ENCODE measurements around the gene TSPYL4.

TSPYL4 gene

DNA sequence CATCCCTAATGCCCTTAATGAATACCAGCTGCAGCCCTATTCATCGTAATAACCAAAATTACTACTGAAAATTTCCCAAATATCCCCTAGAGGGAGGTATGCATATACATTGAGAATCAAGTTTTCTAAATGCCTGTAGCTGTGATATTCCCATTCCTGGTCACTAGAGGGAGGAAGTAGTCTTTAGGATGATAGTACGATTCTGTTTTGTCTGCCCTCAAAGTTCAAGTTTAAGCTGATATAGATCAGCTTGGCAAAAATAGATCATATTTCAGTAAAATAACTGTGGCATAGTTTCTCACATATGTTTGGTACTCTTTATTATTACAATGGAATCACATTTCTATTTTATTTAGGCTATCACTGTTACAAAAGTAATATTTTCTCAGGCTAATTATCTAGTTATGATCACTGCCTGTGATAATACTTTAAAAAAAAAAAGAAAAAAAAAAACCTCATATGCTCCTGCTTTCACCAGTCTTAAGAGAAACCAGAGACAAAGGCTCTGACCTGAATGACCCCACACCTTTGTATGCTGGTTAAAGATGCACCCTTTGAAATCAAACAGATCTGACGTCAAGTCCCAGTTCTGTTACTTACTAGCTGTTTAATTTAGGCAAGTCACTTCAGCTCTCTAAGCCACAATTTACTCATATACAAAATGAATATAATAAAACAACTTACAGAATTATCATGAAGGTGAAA lies 14.9 kb upstream of the TSPYL4 start:
- DNase-seq (ENCODE audit: low spot score), result peak; percentile 87

DNA sequence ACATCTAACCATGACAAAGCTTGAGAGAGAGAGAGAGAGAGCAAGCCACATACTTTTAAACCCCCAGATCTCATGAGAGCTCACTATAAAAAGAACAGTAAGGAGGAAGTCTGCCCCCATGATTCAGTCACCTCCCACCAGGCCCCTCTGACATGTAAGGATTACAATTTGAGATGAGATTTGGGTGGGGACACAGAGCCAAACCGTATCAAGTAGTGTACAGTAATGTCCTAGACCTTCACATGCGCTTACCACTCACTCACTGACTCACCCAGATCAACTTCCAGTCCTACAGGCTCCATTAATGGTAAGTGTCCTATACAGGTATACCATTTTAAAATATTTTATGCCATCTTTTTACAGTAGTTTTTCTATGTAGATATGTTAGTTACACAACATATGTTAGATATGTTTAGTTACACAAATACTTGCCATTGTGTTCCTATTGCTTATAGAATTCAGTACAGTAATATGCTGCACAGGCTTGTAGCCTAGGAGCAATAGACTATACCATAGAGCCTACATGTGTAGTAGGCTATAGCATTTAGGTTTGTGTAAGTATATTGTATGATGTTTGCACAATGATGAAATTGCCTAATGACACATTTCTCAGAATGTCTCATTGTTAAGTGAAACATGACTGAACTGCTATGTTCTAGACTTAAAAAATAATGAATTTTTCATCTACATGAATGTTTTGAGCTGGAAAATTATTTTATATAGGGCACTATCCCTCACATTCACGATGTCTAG lies 14.1 kb upstream of the TSPYL4 start:
- no peak for DNase-seq (ENCODE audit: low spot score)

DNA sequence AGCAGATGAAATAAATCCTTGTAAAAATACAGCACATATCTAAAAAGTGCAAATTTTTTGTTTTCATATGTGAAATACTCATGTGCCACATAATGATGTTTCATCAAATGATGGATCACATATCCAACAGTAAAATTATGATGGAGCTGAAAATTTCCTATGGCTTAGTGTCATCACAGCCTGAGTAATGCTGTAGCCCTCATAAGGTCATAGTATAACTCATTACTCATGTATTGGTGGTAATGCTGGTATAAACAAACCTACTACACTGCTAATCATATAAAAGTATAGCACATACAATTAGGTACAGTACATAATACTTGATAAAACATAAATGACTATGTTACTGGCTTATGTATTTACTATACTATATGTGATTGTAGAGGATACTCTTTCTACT lies 12.9 kb upstream of the TSPYL4 start:
- DNase-seq (ENCODE audit: low spot score), result no peak

DNA sequence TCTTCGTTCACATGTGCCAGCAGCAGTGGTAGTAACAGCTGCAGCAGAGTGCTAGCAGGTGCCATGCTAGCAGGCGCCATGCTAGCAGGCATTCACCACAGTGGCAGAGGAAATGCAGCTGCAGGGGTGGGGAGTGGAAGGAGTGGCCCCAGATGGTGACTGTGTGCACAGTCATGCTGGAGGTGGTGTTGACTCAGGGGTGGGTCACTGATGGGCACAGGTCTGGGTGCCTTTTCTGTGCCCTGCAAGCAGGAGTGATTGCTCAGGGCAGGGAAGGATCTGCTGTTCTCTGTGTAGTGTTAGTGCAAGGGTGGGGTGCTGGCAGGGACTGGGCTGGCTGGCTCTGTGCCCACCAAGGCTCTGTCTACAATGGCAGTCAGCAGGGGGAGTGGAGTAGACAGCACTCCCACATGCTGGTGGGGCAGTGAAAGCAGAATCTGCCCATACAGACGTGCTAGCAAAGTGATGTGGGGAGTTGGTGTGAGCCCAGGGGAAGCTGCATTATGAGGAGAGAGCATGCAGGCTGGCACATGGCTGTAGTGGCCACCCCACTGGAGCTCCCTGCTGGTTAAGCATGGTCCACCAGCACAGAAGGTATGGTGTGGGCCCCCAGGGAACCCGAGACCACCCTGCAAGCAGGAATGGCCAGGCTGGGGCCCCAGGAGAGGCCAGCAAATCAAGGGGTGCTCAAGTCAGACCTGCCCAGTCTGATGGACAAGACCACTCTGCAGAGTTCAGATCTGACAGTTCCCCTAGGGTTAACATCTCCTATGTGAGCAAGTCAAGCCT lies 11.4 kb upstream of the TSPYL4 start:
- DNase-seq (ENCODE audit: low spot score), result no peak

DNA sequence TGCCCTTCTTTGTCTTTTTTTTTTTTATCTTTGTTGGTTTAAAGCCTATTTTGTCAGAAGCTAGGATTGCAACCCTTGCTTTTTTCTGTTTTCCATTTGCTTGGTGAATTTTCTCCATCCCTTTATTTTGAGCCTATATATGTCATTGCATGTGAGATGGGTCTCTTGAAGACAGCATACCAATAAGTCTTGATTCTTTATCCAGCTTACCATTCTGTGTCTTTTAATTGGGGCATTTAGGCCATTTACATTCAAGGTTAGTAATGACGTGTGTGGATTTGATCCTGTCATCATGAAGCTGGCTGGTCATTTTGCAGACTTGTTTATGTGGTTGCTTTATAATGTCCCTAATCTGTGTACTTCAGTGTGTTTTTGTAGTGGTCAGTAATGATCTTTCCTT lies 9.5 kb upstream of the TSPYL4 start:
- no peak for DNase-seq (ENCODE audit: low spot score)

DNA sequence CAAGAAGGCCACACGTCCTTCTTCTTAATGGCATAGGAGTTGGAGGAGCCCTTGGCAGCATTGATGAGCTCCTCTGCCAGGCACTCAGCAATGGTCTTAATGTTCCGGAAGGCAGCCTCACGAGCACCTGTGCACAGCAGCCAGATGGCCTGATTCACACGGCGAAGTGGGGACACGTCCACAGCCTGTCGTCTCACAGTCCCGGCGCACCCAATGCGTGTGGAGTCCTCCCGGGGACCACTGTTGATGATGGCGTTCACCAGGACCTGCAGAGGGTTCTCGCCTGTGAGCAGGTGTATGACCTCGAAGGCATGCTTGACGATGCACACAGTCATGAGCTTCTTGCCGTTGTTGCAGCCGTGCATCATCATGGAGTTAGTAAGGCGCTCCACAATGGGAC lies 4.6 kb upstream of the TSPYL4 start:
- DNase-seq (ENCODE audit: low spot score), result no peak

DNA sequence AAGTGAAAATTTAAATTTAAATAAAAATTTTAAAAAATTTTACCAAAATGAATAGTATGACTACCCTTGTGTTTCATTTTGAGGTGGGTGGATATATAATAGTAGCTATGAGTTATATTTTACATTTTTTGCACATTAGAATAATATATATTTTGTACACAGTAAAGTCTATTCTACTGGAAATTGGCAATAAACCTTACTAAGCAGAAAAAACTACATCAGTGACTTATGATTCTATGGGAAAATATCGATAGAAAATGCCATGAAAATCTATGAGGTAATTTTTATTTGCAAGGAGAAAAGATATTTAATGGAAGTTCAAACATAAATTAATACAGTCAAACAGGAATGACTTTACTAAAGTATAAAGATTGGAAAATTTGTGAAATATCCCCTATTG lies 2.8 kb upstream of the TSPYL4 start:
- DNase-seq (ENCODE audit: low spot score), result no peak

DNA sequence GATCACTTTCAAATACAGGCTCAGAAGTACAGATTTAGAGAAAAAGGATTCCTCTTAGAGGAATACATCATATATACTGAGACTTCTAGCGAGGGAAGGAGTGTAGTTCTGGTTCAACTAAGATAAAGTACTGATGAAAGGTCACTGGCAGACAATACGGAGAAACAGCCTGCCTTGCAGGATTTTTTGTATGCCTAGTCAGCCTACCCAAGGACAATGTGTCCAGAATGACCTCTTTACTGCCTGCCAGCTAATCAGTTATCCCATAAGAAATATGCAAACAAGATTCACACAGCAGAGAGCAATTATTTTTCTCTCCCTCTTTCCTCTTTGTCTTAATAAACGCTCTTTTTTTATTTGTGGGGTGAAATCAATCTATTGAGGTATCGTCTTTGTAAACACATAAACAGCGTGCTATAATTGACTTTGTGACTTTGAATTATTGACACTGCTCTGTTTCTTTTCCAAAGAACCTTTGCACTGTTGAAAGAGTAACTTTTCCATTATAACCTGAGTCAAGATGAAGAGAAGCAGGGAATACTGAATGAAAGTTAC lies 1.4 kb upstream of the TSPYL4 start:
- DNase-seq (ENCODE audit: low spot score), result no peak

DNA sequence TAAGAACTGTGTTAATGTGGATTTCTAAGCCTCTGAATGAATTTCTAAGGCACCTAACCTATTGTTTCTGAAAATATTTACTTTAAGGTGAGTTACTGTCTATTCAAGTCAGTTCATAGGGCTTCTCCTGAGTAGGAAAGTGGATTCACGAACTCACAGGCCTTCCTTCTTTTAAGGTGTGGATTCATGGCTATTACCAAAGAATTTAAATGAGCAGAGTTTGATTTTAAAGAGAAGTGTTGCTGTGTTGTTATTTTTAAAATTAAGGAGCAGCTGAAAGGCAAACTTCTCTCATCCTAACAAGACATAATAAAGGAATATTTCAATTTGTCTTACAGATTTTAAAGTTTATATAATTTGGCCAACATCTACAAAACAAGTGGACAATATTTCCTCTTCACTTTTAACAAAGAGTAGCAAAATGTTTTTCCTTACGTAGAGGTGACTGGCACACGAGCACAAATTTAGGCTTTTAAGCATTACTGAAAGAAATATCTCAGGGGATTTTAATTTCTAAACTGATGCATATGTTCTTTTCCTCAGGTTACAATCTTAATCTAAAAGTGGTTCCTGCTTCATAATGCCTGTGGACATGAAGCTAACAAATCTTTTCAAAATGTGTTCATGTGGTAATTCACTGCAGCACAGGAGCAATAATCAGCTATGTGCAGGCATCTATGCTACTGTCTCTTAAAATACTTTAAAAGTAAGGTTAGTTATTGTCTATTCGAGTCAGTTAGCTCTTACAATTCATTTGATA lies 602 bp upstream of the TSPYL4 start:
- no peak for DNase-seq (ENCODE audit: low spot score)

DNA sequence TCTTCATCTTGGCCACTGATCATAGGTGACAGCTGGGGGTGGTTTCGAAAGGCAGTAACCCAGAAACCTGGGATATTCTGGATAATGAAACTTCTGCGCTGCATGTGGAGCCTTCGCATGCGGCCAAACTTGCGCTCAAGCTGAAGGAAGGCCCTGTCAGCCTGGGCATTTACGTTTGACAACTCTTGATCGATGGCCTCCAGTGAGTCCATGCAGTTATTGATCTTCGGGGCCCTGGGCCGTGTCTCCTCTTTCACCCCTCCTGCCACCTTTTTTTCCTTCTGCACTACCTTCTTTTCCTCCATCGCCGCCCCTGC lies 729 bp downstream of the TSPYL4 start:
- DNase-seq (ENCODE audit: low spot score), result no peak

DNA sequence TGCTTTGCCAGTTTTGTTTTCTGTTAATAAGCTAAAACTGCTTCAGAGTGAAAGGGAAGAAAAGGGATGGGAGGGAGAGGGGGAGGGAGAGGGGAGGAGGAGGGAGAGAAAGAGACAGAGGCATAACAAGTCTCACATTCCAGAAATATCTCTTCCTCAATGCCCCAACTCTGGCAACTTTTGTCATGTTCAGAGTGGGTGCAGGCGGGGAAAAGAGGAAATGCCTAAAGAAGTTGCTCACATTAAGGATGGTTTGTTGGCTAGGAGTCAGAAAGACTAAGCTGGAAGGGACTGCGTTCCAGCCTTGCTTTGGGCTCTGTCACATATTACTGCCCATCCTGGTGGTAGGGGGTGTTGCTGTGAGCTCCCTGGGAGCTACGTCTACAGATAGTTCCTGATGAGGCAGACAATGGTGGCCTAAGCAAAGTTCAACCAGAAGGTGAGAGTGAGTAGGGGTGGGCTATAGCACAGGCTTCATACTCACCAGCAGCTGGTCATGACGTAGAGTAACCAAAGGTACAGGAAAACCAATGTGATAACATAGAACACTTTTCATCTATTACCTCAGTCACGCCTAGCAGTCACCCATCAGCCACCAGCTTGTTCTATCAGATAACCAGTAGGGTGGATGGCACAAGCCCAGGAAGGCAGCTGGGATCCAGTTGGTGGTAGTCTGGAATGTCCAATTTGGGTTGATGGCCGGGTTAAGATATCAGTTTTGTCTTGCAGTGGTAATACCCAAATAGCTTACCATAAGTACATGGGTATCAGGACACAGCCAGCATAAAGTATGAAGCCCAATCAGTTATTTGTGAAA lies 2.1 kb downstream of the TSPYL4 start:
- no peak for DNase-seq (ENCODE audit: low spot score)

DNA sequence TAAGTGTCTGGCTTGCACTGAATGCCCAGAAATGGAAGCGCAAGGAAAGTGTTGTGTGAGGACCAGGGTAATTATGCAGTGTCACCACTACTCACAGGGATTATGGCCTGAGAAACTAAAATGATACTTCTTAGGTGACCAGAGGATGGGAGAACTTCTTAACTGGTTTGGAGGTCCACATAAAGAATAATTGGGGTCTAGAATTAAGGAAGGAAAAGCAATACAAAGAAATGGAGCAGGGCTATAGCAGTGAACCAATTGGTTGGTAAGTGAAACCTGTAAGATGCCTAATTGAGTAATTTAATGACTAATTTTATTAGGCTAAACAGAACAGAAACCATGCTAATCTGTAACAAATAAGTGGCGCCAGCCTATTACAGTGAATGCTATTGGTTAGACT lies 5.3 kb downstream of the TSPYL4 start:
- no peak for DNase-seq (ENCODE audit: low spot score)

DNA sequence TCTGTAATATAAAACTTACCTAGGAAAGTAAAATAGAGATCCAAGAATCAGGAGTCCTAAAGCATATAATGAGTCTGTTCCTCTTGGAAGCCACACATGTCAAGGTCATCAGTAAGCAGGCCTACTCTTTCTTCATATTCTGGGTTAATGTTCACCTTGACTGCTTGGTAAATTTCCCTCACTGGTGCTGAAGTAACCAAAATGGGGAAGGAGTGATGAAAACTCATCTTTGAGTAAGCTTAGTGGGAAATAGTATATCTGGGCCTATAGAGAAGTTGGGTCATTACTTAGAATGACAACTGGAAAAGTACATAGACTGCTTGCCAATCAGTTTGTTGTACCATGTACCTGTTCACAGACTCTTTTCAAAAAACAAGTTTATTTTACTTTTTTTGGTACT lies 6.6 kb downstream of the TSPYL4 start:
- no peak for DNase-seq (ENCODE audit: low spot score)

DNA sequence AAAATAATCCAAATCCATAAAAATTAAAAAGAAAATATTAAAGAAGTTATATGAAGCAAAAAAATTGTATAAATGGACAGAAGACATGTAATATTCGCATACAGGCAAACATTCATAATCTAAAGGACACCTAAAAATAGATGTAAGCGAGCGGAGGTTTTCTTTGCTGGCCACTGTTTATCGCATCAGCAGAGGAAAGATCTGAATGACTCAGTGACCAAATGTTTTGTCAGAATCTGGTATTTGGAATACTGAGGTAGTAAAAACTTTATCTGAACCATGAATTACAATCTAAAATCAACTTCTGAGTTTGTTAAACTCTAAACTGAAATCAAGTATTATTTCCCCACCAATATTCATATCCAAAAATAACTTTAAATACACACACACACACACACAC lies 7.8 kb downstream of the TSPYL4 start:
- no peak for DNase-seq (ENCODE audit: low spot score)

DNA sequence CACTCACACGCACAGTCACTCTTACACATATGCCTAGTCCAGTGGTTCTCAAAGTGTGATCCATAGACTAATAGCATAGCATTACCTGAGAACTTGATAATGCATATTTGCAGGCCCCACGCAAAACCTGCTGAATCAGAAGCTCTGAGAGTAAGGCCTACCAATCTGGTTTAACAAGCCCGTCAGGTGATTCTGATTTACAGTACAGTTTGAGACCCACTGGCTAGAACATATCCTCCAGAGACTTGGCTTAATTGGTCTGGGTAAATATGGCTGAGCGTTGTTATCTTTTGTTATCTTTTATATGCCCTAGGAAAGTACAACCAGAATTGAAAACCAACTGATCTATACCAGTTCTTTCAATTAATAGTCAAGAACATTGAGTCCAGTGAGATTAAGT lies 9.6 kb downstream of the TSPYL4 start:
- no peak for DNase-seq (ENCODE audit: low spot score)

DNA sequence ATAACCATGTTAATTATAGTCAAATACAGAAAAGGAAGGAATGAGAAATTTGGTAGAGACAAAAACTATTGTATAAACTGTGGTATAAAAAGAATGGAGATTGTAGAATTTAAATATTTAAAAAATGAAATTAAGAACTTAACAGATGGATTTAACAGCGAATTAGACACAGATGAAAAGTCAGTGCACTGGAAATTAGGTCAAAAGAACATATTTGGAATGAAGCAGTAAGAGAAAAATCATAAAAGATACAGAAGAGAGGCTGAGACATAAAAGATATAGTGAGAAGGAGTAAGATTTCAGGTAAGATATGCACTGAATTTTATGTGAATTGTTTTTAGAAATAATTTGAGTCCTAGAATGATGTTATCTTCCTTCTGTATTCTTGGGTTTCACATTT lies 14.0 kb downstream of the TSPYL4 start:
- DNase-seq (ENCODE audit: low spot score), result no peak

DNA sequence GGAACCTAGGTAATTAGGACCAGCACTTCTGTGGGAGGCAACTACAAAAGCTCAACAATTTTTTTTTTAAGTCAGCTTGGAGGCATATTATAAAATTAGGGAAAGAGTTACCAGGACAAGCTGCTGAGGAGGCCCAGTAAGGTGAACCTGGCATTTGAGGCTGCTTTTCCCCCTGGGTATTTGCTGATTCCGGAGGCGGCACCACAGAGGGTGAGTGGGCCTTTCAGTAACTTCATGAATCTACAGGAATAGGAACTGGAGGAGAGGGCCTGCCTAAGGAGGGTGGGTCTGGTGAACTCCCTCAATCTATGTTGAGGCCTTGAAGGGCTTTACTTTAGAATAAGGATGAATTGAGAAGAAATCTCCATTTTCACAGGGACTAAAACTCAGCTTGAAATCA lies 14.6 kb downstream of the TSPYL4 start:
- DNase-seq (ENCODE audit: low spot score), result no peak

DNA sequence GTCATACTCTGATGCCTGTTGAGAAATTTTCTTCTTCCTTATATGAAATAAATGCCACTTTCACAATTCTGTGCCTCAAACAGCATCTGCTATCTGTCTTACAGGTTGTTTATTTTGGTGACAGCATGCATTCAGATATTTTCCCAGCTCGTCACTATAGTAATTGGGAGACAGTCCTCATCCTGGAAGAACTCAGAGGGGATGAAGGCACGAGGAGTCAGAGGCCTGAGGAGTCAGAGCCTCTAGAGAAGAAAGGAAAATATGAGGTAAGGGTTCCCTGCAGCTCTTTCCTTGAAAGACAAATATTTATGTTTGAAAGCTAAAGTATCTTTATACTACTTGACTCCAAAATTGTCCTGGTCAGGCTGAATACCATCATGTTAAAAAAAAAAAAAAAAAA lies 15.8 kb downstream of the TSPYL4 start:
- DNase-seq (ENCODE audit: low spot score), result no peak

DNA sequence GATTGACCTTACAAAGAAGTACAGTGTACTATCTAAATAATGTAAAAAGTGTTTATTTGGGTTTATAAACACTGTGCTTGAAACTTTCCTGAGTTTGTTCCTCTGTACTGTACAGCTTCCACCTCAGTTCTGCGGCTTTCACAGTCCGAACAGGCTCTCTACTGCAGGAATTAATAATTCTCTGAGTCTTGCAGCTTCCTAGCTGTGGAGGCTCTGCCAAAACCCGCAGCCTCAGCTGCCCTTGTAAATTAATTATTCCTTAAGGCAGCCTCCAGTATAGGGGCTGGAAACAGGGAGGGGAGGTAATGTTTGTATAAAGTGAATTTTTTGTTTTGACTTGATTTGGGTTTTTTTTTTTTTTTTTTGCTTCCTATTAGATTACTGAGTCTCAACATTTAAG lies 19.2 kb downstream of the TSPYL4 start:
- no peak for DNase-seq (ENCODE audit: low spot score)

DNA sequence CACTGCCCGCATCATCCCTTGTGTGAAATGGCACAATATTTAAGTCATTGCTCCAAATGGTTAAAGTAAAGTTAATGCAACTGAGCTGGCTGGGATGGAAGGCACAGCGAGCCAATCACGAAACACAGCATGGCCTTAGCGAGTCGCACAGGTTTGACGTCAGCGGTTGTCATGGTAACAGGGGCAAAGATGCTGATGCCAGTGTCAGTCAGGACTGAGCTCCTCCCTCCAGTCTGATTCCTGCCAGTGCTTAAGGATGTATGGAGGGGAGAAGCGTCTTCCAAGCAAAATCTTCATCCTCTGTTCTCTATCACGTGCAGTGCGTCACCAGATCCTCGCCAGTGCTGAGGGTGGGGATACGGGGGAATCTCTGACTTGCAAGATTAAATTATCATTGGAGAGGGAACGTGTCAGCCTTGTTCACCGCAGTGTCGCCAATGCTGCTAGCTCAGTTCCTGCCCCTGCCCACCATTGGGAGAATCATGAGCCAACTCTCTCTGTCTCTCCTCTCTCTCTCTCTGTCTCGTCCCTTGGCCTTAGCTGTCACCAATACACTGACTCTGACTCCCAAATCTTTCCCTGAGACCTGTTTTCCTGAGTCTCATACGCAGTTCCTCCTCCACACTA lies 24.5 kb downstream of the TSPYL4 start:
- DNase-seq (ENCODE audit: low spot score), result peak; percentile 16

DNA sequence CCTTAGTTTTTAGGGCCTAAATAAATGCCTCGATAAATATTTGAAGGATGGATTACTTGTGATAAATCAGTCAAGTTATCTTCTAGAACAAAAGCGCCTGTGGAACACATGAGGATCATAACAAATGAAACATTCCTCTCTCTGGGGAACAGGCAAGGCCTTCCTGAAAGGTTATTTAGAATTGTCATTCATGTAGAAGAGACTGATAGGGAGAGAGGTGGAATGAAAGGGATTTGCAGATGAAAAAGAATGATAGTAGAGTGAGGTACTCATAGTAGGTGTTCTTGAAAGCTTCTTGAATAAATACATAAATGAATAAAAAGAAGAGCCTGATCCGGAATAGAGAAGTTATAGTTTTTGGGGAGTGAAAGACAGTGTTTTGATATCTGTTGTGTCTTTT lies 30.5 kb downstream of the TSPYL4 start:
- no peak for DNase-seq (ENCODE audit: low spot score)
